Spleen (tissue), 11 donors: Measurements from ENCODE around the gene SSUH2. TPM values are rescaled to one million over a fixed set of nuclear protein-coding genes. Genes with fewer than 3 reads are reported as not detected.

Source experiments
- DNase-seq: peaks from one replicate; pipeline ENCODE4 v3.0.0-alpha.2; 2020
- H3K27ac ChIP-seq, 8 donors: fragments of 200-600 bp; sonication (generic) in 7 of 8; 1 replicate in 4 of 8; 2 replicates in 4 of 8; pipeline versions ENCODE4 v1.5.0 to v1.8.0; 2016 to 2021; ENCODE audit warnings: inconsistent platforms in 4 of 8, mild to moderate bottlenecking in 4 of 8, moderate library complexity in 1 of 8
- H3K27me3 ChIP-seq, 7 donors: fragments of 200-600 bp; sonication (generic) in 6 of 7; replicated peaks in 1 of 7; 1 replicate in 4 of 7; 2 replicates in 3 of 7; pipeline versions ENCODE4 v1.5.0 to v1.8.0; 2016 to 2021; ENCODE audit warnings: inconsistent platforms in 3 of 7, mild to moderate bottlenecking in 1 of 7
- H3K36me3 ChIP-seq, 6 donors: fragments of 200-600 bp; sonication (generic) in 5 of 6; 1 replicate in 4 of 6; 2 replicates in 2 of 6; pipeline versions ENCODE4 v1.5.0 to v1.8.0; 2016 to 2021; ENCODE audit warnings: inconsistent platforms in 2 of 6
- H3K4me1 ChIP-seq, 6 donors: fragments of 200-600 bp; sonication (generic) in 5 of 6; 1 replicate in 3 of 6; 2 replicates in 3 of 6; pipeline versions ENCODE4 v1.5.0 to v1.8.0; 2016 to 2021; ENCODE audit warnings: inconsistent platforms in 3 of 6
- H3K4me3 ChIP-seq, 8 donors: fragments of 200-600 bp; sonication (generic) in 7 of 8; 1 replicate in 4 of 8; 2 replicates in 4 of 8; pipeline versions ENCODE4 v1.5.0 to v1.8.0; 2016 to 2021; ENCODE audit warnings: inconsistent platforms in 4 of 8, mild to moderate bottlenecking in 4 of 8, moderate library complexity in 2 of 8
- H3K9me3 ChIP-seq, 8 donors: fragments of 200-600 bp; sonication (generic) in 7 of 8; 1 replicate in 4 of 8; 2 replicates in 4 of 8; pipeline versions ENCODE4 v1.5.0 to v1.8.0; 2016 to 2021; ENCODE audit warnings: inconsistent platforms in 4 of 8
- POLR2A ChIP-seq, 3 donors: fragments of 450-650 bp; IDR thresholded peaks; one replicate each; pipeline ENCODE4 v1.5.1; 2017; ENCODE audit warnings: antibody characterized with exemption in 3 of 3, mild to moderate bottlenecking in 1 of 3
- POLR2AphosphoS5 ChIP-seq, 3 donors: sonication (generic); formaldehyde crosslinking; IDR thresholded peaks; one replicate each; pipeline ENCODE4 v1.5.1; 2017; ENCODE audit warnings: antibody characterized with exemption in 3 of 3
- WGBS, 5 donors: extraction: QIAGEN DNeasy Blood & Tissue Kit in 3 of 5; methylation state at CpG; one replicate each; pipeline versions ENCODE4 v1.1.5 to v1.1.7; 2013 to 2018; 5-methylcytosine and 5-hydroxymethylcytosine counted together
- intact Hi-C: fragments of 100-400 bp; cut with DNase I; formaldehyde crosslinking; loops from one replicate; pipeline ENCODE4 v1.15.0; 2023; ENCODE audit warnings: low total_unique reads
- polyA plus RNA-seq, 3 donors: library from polyadenylated mRNA; stranded (reverse); fragments of 200-250 nt; gene quantifications; one replicate each; pipeline ENCODE4 v1.2.1, GENCODE V29; 2013
- total RNA-seq, 7 donors: library from RNA; depleted of rRNA in 3 of 7; stranded (reverse); fragments of >200 nt in 3 of 7; fragmentation: NEBNext Ultra II Directional in 4 of 7; extraction: Animal tissue kit (Norgen Biotek cat#: 25700) in 4 of 7; gene quantifications; one replicate each; pipeline versions ENCODE4 v1.1.0 to v1.2.1, GENCODE V29; 2016 to 2021
- TF ChIP-seq, protein P1 (sequence below), 11 experiments: fragments of 200-600 bp in 7 of 11; fragments of 450-650 bp in 4 of 11; sonication (generic) in 4 of 11; IDR thresholded peaks in 8 of 11; conservative IDR thresholded peaks in 3 of 11; 1 replicate in 7 of 11; 2 replicates in 4 of 11; pipeline versions ENCODE4 v1.4.0 to v1.8.0; 2016 to 2021; ENCODE audit warnings: antibody characterized with exemption in 11 of 11, inconsistent platforms in 4 of 11, mild to moderate bottlenecking in 1 of 11
- donor health status: healthy with polysubstance abuse.
- donor health status: DM: no; HTN: no; CAD: no; lungs with moderate emphysema.
- donor health status: DM: no; HTN: no; CAD: no.
- donor health status: Bipolar disorder and iron deficiency.
- donor health status: healthy.
- donor health status: DM: no; HTN: no; CAD: no.
- donor health status: DM: yes; HTN: yes; CAD: no.

Gene SSUH2
- total and polyA plus RNA-seq, 10 donors: 0.94 to 4.5 (median 1.7) TPM

- TF ChIP-seq, protein P1, sequence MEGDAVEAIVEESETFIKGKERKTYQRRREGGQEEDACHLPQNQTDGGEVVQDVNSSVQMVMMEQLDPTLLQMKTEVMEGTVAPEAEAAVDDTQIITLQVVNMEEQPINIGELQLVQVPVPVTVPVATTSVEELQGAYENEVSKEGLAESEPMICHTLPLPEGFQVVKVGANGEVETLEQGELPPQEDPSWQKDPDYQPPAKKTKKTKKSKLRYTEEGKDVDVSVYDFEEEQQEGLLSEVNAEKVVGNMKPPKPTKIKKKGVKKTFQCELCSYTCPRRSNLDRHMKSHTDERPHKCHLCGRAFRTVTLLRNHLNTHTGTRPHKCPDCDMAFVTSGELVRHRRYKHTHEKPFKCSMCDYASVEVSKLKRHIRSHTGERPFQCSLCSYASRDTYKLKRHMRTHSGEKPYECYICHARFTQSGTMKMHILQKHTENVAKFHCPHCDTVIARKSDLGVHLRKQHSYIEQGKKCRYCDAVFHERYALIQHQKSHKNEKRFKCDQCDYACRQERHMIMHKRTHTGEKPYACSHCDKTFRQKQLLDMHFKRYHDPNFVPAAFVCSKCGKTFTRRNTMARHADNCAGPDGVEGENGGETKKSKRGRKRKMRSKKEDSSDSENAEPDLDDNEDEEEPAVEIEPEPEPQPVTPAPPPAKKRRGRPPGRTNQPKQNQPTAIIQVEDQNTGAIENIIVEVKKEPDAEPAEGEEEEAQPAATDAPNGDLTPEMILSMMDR (IDR thresholded peaks at IDR 0.05 in 8 of 11, conservative IDR thresholded peaks at IDR 0.05 in 3 of 11): peak in 9 of 11 experiments; percentile 15 to 65 (median 35)
- TF ChIP-seq POLR2A (IDR thresholded peaks at IDR 0.05): no peak
- Histone ChIP-seq H3K4me3 (no peak overlapping the region), H3K4me1 (peaks cover 0 to 10% (median 0%) of the 10 kb centered on the region in 6 donors), H3K9me3 (no peaks in the 10 kb centered on the region), H3K27ac (no peak overlapping the region), H3K36me3 (no peaks in the 10 kb centered on the region), H3K27me3 (no peaks in the 10 kb centered on the region)
- intact Hi-C loops: no loop called here
- no peak for DNase-seq
- WGBS, 5 donors: 65 to 77% (median 70%) methylated on average over 12 of the region's 12 CpGs
Observed at GRCh38 chr3:8663177-8664061, 18.8 kb upstream of the SSUH2 start.

DNA sequence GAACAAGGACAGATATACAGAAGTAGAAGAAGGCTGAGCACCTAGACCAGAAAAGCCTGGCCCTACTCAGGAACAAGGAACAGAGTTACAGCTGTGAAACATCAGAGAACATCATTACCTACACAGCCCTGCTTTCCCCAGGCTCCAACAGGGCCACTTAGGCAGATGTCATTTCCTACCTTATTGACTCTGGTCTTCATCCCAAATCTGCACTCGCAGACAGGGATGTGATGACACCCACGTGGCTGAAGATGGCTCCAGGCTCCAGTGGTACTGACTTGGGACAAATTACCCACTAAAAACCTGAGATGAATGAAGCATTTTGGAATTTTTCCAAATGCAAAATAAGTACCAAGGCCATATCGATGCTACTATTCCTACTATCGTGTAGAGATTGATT lies 18.0 kb upstream of the SSUH2 start:
- Histone ChIP-seq H3K27ac (no peak overlapping the region), H3K27me3 (no peaks in the 10 kb centered on the region), H3K4me1 (peaks cover 0 to 16% (median 0%) of the 10 kb centered on the region in 6 donors), H3K4me3 (no peak overlapping the region), H3K36me3 (no peaks in the 10 kb centered on the region), H3K9me3 (no peaks in the 10 kb centered on the region)
- WGBS, 5 donors: 45 to 77% (median 63%) methylated on average over 4 of the region's 4 CpGs
- TF ChIP-seq POLR2A (IDR thresholded peaks at IDR 0.05) (no peak), POLR2AphosphoS5 (IDR thresholded peaks at IDR 0.05) (no peak)
- TF ChIP-seq, protein P1 (IDR thresholded peaks at IDR 0.05 in 8 of 11, conservative IDR thresholded peaks at IDR 0.05 in 3 of 11): no peak
- intact Hi-C loops: no loop called here
- no peak for DNase-seq

DNA sequence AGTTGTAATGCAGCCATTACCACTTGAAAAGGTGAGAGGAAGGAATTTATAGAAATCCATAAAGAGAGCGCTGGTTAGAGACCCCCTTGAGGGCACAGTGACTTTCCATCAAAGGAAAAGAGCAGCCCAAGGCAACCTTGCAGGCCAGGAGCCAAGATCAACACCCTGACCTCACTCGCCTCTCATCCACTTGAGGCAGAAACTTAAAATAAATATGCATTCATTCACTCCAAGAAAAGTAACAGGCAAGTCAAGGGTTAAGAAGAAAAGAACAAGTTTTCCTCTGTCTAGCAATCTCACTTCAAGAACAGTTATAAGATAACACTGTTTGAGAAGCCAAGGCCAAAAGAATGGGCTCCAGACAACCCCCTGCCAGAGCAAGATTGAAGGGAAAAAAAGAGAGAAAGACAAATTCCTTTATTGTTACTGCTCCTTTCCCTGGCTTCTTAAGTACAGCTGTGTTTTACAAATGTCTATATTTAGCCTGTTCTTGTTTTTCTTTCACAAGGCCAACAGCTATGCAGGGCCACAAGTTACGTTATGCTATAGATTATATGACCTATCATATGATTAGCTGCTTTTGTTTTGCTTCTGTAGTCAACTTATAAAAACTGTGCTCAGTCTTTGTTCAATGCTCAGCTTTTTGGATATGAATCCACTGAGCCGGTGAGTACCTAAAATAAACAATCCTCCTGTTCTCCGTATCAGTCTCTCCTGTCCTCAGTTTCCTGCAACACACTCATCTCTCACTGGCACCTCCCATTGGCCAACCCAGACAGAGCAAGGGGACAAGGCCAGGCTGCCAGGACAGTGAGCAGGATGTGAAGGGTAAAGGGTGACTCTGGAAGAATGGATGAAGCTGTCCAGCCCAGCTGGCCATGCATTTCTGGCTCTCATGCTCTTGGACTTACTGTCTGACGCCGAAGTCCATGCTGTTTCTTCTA lies 15.8 kb upstream of the SSUH2 start:
- H3K27ac ChIP-seq: no peak overlapping the region
- TF ChIP-seq, protein P1 (IDR thresholded peaks at IDR 0.05 in 8 of 11, conservative IDR thresholded peaks at IDR 0.05 in 3 of 11): no peak
- TF ChIP-seq POLR2AphosphoS5 (IDR thresholded peaks at IDR 0.05): no peak
- H3K27me3 ChIP-seq: no peaks in the 10 kb centered on the region
- peaks cover 0 to 16% (median 0%) of the 10 kb centered on the region in 6 donors for H3K4me1 ChIP-seq
- no peaks in the 10 kb centered on the region for H3K9me3 ChIP-seq
- no peaks in the 10 kb centered on the region for H3K36me3 ChIP-seq
- peak; percentile 35 for DNase-seq
- intact Hi-C loops: no loop called here
- H3K4me3 ChIP-seq: no peak overlapping the region
- 66 to 74% (median 69%) methylated on average over 6 to 7 of the region's 7 CpGs for WGBS, 5 donors
